ENCODE data around the gene HSBP1L1. TPM values are rescaled to one million over a fixed set of nuclear protein-coding genes. Genes with fewer than 3 reads are reported as not detected.

HSBP1L1 gene
- total and polyA plus RNA-seq, 2 of the 8 experiments (the other 6 are each of a cell fraction or from before 2014, with no cell fraction given), result 1.0 to 1.3 TPM

- Histone ChIP-seq H2BK12ac (ENCODE audit: low read depth, low read length) (no peak overlapping the region), H3K56ac (replicated peaks; ENCODE audit: insufficient read length, low read depth, low read length) (no peak overlapping the region), H3K79me2 (ENCODE audit: control insufficient read depth in 1 of 2, insufficient read depth in 2 of 2, low read length in 2 of 2) (peaks cover 38 to 56% of the 10 kb centered on the region in 2 experiments), H4K91ac (replicated peaks; ENCODE audit: insufficient read length, low read length) (no peak overlapping the region), H4K8ac (ENCODE audit: extremely low read depth, insufficient read depth, low read length) (no peak overlapping the region), H3K23me2 (ENCODE audit: low read depth, low read length) (peaks cover 5% of the 10 kb centered on the region; the same call in 1 of the 2 replicates), H3K18ac (ENCODE audit: extremely low read depth, low read length) (no peak overlapping the region), H2BK20ac (ENCODE audit: low read length) (no peak overlapping the region), H3K9ac (replicated peaks in 1 of 4; ENCODE audit: extremely low read depth in 1 of 4, low read depth in 3 of 4, low read length in 3 of 4) (peak overlapping the region; percentile 72 to 90 (median 88)), H2AFZ (ENCODE audit: low read length) (no peak overlapping the region), H3K9me3 (ENCODE audit: insufficient read depth in 2 of 2, low read depth in 1 of 2, low read length in 1 of 2) (no peaks in the 10 kb centered on the region), H3K23ac (ENCODE audit: insufficient read length) (no peak overlapping the region), H3K27me3 (replicated peaks in 1 of 4; ENCODE audit: control insufficient read depth in 3 of 4, extremely low read depth in 1 of 4, insufficient read depth in 3 of 4, low read length in 3 of 4) (no peaks in the 10 kb centered on the region), H3K4me1 (replicated peaks in 1 of 4; ENCODE audit: control insufficient read depth in 3 of 4, insufficient read depth in 4 of 4, low read length in 3 of 4) (peaks cover 0 to 5% (median 2%) of the 10 kb centered on the region in 4 experiments; a peak in 2 of 7 replicates), H3K4ac (replicated peaks; ENCODE audit: insufficient read length, low read depth, low read length) (no peak overlapping the region), H4K5ac (ENCODE audit: insufficient read length, low read depth, low read length) (no peak overlapping the region), H3K36me3 (ENCODE audit: control insufficient read depth in 2 of 4, insufficient read depth in 4 of 4, low read length in 3 of 4) (peaks cover 3 to 27% (median 8%) of the 10 kb centered on the region in 4 experiments; a peak in 5 of 8 replicates), H2BK15ac (ENCODE audit: low read length) (no peak overlapping the region), H4K20me1 (replicated peaks in 1 of 2; ENCODE audit: control insufficient read depth in 1 of 2, insufficient read depth in 2 of 2, low read length in 2 of 2) (peaks cover 13 to 18% of the 10 kb centered on the region in 2 experiments), H3K4me2 (ENCODE audit: insufficient read depth in 1 of 2, low read depth in 2 of 2, low read length in 2 of 2) (peak overlapping the region; percentile 74 to 82), H3K79me1 (ENCODE audit: low read depth, low read length) (peaks cover 9% of the 10 kb centered on the region; the same call in 1 of the 2 replicates), H2AK5ac (ENCODE audit: low read depth, low read length) (no peak overlapping the region), H3K4me3 (ENCODE audit: extremely low read depth in 1 of 4, insufficient read depth in 2 of 4, low read depth in 3 of 4, low read length in 4 of 4) (peak overlapping the region; percentile 64 to 94 (median 86)), H2BK120ac (replicated peaks; ENCODE audit: low read depth, low read length) (peak overlapping the region; percentile 10), H3K14ac (ENCODE audit: insufficient read length) (no peak overlapping the region), H3K27ac (ENCODE audit: low read depth, low read length) (peak overlapping the region; percentile 87; the same call in 1 of the 2 replicates), H2BK5ac (ENCODE audit: low read depth, low read length) (no peak overlapping the region)
- WGBS, 2 experiments (ENCODE audit: extremely low coverage in 1 of 2, insufficient coverage in 1 of 2, insufficient read length in 1 of 2, insufficient replicate concordance in 2 of 2, low coverage in 1 of 2, low lambda C conversion rate in 2 of 2, missing lambda C conversion rate in 1 of 2), result 3% methylated on average over 6 of the region's 6 CpGs; no CpG with 5 or more reads in 1 of the 2 experiments
- ChIA-PET POLR2A (ENCODE audit: partially characterized antibody) (interaction anchor here (0.7 to 3.7 kb wide), 9 partner anchors 8 to 123 kb away, joined by 3 to 18 read pairs (median 3); no protein-coding TSS in a partner anchor), CTCF (ENCODE audit: partially characterized antibody) (interaction anchor here (0.7 to 3.1 kb wide), 9 partner anchors 11 to 223 kb away, joined by 3 to 11 read pairs (median 4); no protein-coding TSS in a partner anchor)
- no peak for TF ChIP-seq EZH2 (IDR thresholded peaks at IDR 0.05; ENCODE audit: low read depth, low read length, severe bottlenecking)
- TF ChIP-seq ATF3 (IDR thresholded peaks at IDR 0.05; ENCODE audit: insufficient read depth, low read depth, low read length), result no peak
- TF ChIP-seq KDM5A (IDR thresholded peaks at IDR 0.05; ENCODE audit: low read length), result no peak
- TF ChIP-seq SIX5 (IDR thresholded peaks at IDR 0.05; ENCODE audit: low read depth, low read length), result no peak
- TF ChIP-seq HDAC6 (IDR thresholded peaks at IDR 0.05; ENCODE audit: low read depth, low read length), result no peak
- TF ChIP-seq POLR2AphosphoS5 (IDR thresholded peaks at IDR 0.05; ENCODE audit: low read depth, low read length), result no peak
- no peak for TF ChIP-seq CHD1 (IDR thresholded peaks at IDR 0.05; ENCODE audit: low read depth, low read length)
- TF ChIP-seq GTF2F1 (IDR thresholded peaks at IDR 0.05; ENCODE audit: borderline replicate concordance, low read depth, low read length), result no peak
- no peak for TF ChIP-seq SUZ12 (IDR thresholded peaks at IDR 0.05; ENCODE audit: low read length)
- TF ChIP-seq TEAD4 (IDR thresholded peaks at IDR 0.05; ENCODE audit: low read depth, low read length), result no peak
- FAIRE-seq (no peak), DNase-seq (ENCODE audit: low read depth in 1 of 2, low spot score in 2 of 2) (no peak)
These were observed 23.1 kb downstream of the HSBP1L1 start for GRCh38 chr18:79987566-79987965.
